SK-N-MC (cell line): ENCODE data around the gene TBC1D1.

Experiments used
- DNase-seq: peaks from one replicate; pipeline ENCODE4 v3.0.0-alpha.2; 2011; ENCODE audit warnings: low read depth, low spot score
- H3K27ac ChIP-seq: fragments of 200-600 bp; sonication (generic); 2 replicates; pipeline ENCODE4 v1.5.1; 2016; ENCODE audit warnings: mixed run types
- H3K36me3 ChIP-seq: fragments of 200-600 bp; sonication (generic); 2 replicates; pipeline ENCODE4 v1.6.1; 2017; ENCODE audit warnings: antibody characterized with exemption, low read length, mixed read lengths; ENCODE audit not compliant: insufficient read depth
- H3K4me3 ChIP-seq: fragments of 200-600 bp; sonication (generic); 2 replicates; pipeline ENCODE4 v1.5.1; 2016
- H3K9ac ChIP-seq: fragments of 200-600 bp; sonication (generic); 2 replicates; pipeline ENCODE4 v1.8.0; 2017; ENCODE audit warnings: mixed run types, mixed read lengths; ENCODE audit not compliant: insufficient read length
- H3K9me3 ChIP-seq: fragments of 200-600 bp; sonication (generic); 2 replicates; pipeline ENCODE4 v1.6.1; 2017; ENCODE audit warnings: low read depth, mild to moderate bottlenecking, antibody characterized with exemption, low read length, moderate library complexity, mixed read lengths
- EZH2 ChIP-seq: fragments of 200-600 bp; sonication (generic); IDR thresholded peaks from one replicate; pipeline ENCODE4 v1.6.1; 2017; ENCODE audit warnings: antibody characterized with exemption
- FOXP2 ChIP-seq: optimal IDR thresholded peaks from 2 replicates; pipeline ENCODE3; 2011; ENCODE audit warnings: mild to moderate bottlenecking, moderate library complexity; ENCODE audit not compliant: insufficient read depth; ENCODE audit errors: extremely low read length, control extremely low read depth
- POLR2AphosphoS5 ChIP-seq: IDR thresholded peaks from 2 replicates; pipeline ENCODE4 v1.6.1; 2012; ENCODE audit warnings: mild to moderate bottlenecking, low read depth, low read length, borderline replicate concordance

TBC1D1 gene

DNA sequence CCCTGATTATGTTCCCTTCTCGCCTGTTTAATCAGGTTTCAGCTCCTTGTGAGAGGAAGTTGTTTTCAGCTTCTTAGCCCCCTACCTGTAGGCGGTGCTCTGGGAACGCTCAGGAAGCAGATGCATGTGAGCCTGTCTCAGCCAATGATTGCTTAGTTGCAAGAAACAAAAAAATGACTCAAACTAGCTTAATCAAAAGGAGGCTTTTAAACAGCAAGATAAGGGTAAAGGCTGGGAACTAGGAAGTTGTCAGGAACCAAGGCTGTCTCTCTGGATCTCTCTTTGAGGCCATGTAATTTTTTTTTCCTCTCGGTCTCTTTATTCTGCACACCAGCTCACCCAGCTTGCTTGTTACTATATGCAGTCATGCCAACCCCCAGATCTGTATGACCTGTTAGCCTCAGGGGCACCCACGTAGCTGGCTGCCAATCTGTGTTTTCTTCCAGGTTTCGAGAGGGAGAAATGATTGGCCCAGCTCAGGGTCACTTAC lies 178.4 kb downstream of the TBC1D1 start:
- no peaks in the 10 kb centered on the region for H3K36me3 ChIP-seq
- H3K9ac ChIP-seq, result no peak overlapping the region
- TF ChIP-seq POLR2AphosphoS5 (no peak), FOXP2 (no peak), EZH2 (no peak)
- no peak overlapping the region for H3K27ac ChIP-seq
- H3K9me3 ChIP-seq, result no peaks in the 10 kb centered on the region
- no peak for DNase-seq
- H3K4me3 ChIP-seq, result no peak overlapping the region

DNA sequence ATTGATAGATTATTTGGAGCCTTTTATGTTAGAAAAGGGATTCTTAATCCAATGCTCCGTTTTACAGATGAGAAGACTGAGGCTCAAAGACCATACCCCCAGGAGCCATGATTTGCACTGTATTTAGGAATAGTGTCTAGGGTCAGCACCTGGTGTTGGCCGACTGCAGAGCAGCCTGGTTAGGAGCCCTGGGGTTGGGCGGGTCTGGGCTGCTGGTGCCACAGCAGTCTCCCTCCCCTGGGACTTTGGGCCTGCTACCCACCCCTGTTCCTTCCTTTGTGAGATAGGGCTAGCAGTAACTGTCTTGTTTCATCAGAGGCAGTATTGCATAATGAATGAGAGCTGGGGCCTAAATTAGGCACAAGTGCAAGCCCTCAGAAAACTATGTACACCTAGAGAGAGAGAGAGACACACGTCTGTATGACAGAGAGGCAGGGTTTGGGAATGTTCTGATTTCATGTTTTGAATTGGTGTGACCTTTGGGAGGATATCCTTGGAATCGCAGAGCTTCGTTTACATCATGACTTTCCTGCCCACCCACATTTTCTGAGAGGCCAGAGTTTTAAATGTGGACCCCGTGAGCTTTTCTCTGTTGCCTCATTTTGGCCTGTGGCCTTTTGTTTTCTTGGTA lies 181.0 kb downstream of the TBC1D1 start:
- no peaks in the 10 kb centered on the region for H3K9me3 ChIP-seq
- no peak for DNase-seq
- TF ChIP-seq POLR2AphosphoS5 (no peak), FOXP2 (no peak), EZH2 (no peak)
- no peak overlapping the region for H3K4me3 ChIP-seq
- H3K9ac ChIP-seq, result no peak overlapping the region
- H3K36me3 ChIP-seq, result no peaks in the 10 kb centered on the region
- H3K27ac ChIP-seq, result 0 out of 2 replicates have a peak overlapping the region, but pooled peaks have one; percentile 13

DNA sequence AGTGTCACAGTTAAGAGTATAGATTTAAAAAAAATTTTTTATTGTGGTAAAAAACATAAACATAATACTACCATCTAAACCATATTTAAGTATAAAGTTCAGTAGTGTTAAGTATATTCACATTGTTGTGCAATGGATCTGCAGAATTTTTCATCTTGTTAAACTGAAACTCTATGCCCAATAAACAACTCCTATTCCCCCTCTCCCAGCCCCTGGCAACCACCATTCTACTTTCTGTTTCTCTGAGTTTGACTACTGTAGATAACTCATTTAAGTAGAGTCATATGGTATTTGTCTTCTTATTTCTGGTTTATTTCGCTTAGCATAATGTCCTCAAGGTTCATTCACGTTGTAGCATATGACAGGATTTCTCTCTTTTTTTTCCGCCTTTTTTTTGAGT lies 181.7 kb downstream of the TBC1D1 start:
- no peak for TF ChIP-seq EZH2
- TF ChIP-seq FOXP2, result no peak
- TF ChIP-seq POLR2AphosphoS5, result no peak
- Histone ChIP-seq H3K36me3 (no peaks in the 10 kb centered on the region), H3K9me3 (no peaks in the 10 kb centered on the region), H3K4me3 (no peak overlapping the region), H3K9ac (no peak overlapping the region), H3K27ac (0 out of 2 replicates have a peak overlapping the region, but pooled peaks have one; percentile 13)
- no peak for DNase-seq

DNA sequence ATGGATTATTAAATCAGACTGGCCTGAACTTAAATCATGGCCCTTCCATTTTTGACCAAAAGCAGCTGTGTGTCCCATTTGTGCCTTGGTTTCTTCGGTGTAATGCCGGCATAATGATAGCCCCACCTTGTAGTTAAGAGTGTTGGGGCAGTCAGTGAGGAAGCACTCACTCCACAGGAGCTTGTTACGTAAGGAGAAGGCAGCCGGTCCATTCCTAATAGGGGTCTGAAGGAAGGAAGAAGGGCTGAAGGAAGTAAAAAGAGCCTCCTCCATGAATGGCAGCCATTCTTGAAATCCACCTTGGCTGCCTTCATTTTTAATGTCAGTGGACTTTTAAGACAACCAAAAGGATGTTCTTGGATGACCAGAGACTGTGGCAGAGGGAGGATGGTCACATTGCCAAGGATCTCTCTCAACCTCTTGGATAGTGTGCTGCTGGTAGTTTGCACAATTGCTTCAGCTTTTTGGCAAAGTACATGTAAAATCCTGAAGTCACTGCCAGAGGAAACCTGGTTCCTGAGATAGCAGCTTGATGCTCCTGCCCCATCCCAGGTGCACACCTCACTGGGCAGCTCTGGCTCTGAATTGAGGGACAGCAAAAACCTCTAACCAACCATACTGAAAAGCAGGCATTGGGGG lies 182.8 kb downstream of the TBC1D1 start:
- Histone ChIP-seq H3K4me3 (no peak overlapping the region), H3K9me3 (no peaks in the 10 kb centered on the region), H3K9ac (no peak overlapping the region), H3K36me3 (no peaks in the 10 kb centered on the region), H3K27ac (no peak overlapping the region)
- no peak for DNase-seq
- no peak for TF ChIP-seq POLR2AphosphoS5
- TF ChIP-seq FOXP2, result no peak
- no peak for TF ChIP-seq EZH2

DNA sequence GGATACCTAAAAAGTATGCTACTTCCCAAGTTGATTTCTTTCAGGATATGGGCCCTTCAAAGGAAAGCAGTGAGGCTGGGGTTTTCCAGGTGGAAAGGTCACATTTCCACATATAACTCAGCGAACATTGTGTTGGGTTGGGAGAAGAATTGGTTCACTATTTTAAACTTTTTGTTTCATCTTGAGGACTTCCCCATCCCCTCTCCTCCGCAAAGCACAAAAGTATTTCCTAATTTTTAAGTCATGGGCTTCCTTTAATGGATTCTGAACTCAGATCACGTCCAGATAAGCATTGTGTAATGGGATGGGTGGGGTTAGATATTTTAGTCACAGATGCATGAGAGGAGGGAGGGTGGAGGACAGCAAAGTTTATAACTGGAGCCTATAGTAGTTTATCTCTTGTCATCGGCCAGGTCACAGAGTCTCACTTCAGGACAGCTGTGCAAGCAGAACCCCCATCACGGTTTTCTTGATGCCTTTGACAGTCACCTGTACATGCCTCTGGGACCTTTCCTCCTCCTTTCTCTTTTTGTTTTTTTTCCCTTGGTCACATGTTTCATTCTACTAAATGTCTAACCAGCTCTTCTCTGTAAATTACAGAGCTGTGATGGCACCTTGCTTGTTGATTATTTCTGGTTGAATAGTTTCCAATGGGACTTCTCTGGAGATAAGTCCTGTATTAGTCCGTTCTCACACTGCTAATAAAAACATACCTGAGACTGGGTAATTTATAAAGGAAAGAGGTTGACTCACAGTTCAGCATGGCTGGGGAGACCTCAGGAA lies 184.7 kb downstream of the TBC1D1 start:
- Histone ChIP-seq H3K4me3 (no peak overlapping the region), H3K9me3 (no peaks in the 10 kb centered on the region), H3K36me3 (no peaks in the 10 kb centered on the region), H3K9ac (no peak overlapping the region), H3K27ac (no peak overlapping the region)
- no peak for TF ChIP-seq POLR2AphosphoS5
- TF ChIP-seq FOXP2, result no peak
- no peak for TF ChIP-seq EZH2
- no peak for DNase-seq

DNA sequence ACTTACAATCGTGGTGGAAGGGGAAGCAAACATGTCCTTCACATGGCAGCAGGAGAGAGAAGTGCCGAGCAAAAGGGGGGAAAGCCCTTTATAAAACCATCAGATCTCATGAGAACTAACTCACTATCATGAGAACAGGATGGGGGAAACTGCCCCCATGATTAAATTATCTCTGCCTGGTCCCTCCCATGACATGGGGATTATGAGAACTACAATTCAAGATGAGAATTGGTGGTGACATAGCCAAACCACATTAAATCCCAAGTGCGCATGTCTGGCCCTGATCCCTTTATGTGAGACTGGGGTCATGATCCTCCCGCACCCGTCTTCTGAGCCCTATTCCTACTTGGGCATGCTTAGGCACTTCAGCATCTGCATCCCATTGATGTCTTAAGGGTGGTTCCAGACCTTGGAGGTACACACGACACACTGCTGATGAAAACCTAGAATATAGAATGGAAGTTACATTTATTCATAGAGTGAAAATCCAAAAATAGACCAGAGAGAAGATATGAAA lies 185.3 kb downstream of the TBC1D1 start:
- H3K9ac ChIP-seq, result no peak overlapping the region
- no peaks in the 10 kb centered on the region for H3K9me3 ChIP-seq

DNA sequence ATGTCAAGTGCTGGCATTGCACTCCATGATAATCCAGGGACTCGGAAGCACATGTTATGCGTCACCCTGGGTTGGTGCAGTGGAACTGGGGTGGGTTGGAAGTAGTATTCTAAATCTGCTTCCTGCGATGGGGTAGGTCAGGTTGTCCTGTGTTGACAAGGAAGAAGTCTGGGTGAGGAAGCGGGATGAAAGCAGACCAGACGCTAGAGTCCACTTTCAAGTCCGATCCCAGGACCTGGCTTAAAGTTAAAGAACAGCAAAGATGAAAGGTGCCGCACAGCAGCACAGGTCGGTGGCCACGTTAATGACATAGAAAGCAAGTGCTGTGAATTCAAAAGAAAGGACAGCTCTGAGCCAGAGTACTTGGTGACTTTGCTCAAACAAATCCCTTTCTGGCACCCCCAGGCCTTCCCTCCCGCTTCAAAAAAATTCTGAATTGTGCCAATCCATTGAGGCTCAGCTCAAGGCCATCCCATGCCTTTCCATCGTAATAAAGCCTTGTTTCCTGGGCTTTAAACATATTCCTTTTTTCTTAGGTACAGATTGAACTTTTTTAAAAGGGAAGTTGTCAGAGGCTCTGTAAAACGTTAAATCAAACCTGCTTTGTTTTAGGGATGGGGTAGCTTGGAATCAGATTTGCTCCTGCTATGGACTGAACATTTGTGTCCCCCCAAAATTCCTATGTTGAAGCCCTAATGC lies 187.1 kb downstream of the TBC1D1 start:
- H3K36me3 ChIP-seq, result no peaks in the 10 kb centered on the region

More for the DNA sequence above, 185.3 kb downstream of the TBC1D1 start:
- Histone ChIP-seq H3K36me3 (no peaks in the 10 kb centered on the region), H3K27ac (no peak overlapping the region), H3K4me3 (no peak overlapping the region)
- TF ChIP-seq EZH2 (no peak), FOXP2 (no peak), POLR2AphosphoS5 (no peak)
- no peak for DNase-seq

More for the DNA sequence above, 187.1 kb downstream of the TBC1D1 start:
- DNase-seq, result no peak
- H3K27ac ChIP-seq, result no peak overlapping the region
- no peak overlapping the region for H3K4me3 ChIP-seq
- H3K9me3 ChIP-seq, result no peaks in the 10 kb centered on the region
- H3K9ac ChIP-seq, result no peak overlapping the region
- no peak for TF ChIP-seq POLR2AphosphoS5
- TF ChIP-seq FOXP2, result no peak
- no peak for TF ChIP-seq EZH2
